ENCODE results near the gene YDJC. TPM values are rescaled to one million over a fixed set of nuclear protein-coding genes. Genes with fewer than 3 reads are reported as not detected.
"Not testable (repeated sequence)": the region's sequence is repeated elsewhere in the genome, so short reads cannot be mapped to it uniquely, and the experiment has no call there.

The YDJC gene
- total and polyA plus RNA-seq, 12 donors, result 2.5 to 36.2 (median 19.5) TPM

GRCh38 chr22:21621025-21621424 is 8.8 kb downstream of the YDJC start:
- Histone ChIP-seq H3K27me3 (no peaks in the 10 kb centered on the region), H3K36me3 (replicated peaks in 1 of 2) (peaks cover 0 to 5% of the 10 kb centered on the region in 2 donors), H3K27ac (no peak overlapping the region), H3K9me3 (replicated peaks in 1 of 3) (no peaks in the 10 kb centered on the region), H3K4me3 (no peak overlapping the region), H3K4me1 (replicated peaks in 1 of 2) (peaks cover 0 to 6% of the 10 kb centered on the region in 2 donors)
- intact Hi-C loops (cut with DNase I), result no loop called here
- WGBS, 4 donors, result 90 to 97% (median 93%) methylated on average over 3 of the region's 3 CpGs
- DNase-seq, result no peak
- TF ChIP-seq CTCF (IDR thresholded peaks at IDR 0.05) (no peak), POLR2A (IDR thresholded peaks at IDR 0.05) (no peak)

DNA sequence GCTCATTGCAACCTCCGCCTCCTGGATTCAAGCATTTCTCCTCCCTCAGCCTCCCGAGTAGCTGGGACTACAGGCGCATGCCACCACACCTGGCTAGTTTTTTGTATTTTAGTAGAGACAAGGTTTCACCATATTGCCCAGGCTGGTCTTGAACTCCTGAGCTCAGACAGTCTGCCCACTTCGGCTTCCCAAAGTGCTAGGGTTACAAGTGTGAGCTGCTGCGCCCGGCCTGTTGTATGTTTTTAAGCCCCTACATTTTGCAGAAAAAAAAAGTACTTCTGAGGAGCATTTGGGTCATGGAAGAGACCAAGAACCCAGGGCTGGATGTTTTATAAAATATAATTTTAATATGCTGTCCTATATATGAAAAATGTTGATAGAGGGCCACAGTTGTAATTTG is 12.5 kb downstream of the YDJC start:
- H3K27me3 ChIP-seq; intact Hi-C loops (cut with DNase I); DNase-seq; H3K4me3 ChIP-seq; H3K27ac ChIP-seq; H3K9me3 ChIP-seq (replicated peaks in 1 of 3); H3K4me1 ChIP-seq (replicated peaks in 1 of 2): not testable (repeated sequence)
- WGBS, 4 donors, result 96 to 98% (median 98%) methylated on average over 6 of the region's 6 CpGs
- peaks cover 0 to 10% of the 10 kb centered on the region in 2 donors for H3K36me3 ChIP-seq (replicated peaks in 1 of 2)

GRCh38 chr22:21615731-21616130 is 14.1 kb downstream of the YDJC start:
- peaks cover 0 to 25% of the 10 kb centered on the region in 2 donors for H3K36me3 ChIP-seq (replicated peaks in 1 of 2)
- 76 to 83% (median 78%) methylated on average over 4 of the region's 4 CpGs for WGBS, 4 donors

DNA sequence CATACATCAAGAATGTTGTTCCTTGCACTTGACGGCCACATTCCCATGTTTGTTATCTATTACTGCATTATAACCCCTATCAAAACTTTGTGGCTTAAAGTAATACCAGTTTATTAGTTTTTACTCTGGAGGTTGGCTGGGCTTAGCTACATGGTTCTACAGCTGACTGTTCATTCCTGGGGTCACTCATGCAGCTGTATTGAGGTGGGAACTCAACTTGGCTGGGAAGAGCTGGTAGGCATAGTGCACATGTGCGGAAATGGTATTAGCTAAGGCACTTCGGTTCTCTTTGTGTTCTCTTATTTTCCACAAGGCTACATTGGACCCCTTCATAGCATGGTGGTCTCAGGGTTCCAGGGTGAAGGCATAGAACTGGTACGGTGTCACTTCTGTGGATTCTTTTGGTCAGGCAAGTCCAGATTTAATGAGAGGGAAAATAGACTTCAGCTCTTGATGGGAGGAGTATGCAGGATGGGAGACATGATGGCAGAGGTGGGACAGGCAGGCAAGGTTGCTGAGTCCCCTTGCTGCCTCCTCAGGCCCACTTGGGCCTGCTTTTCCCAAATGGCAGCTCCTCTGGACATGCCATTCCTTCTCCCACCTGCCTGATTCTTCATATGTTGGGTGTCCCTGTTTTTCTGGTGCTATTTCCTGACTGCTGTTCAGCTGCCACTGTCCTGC is 16.1 kb downstream of the YDJC start:
- intact Hi-C loops (cut with DNase I), result no loop called here
- WGBS, 4 donors, result 85 to 94% (median 89%) methylated on average over 4 of the region's 4 CpGs
- no peak overlapping the region for H3K27ac ChIP-seq
- peaks cover 0 to 29% of the 10 kb centered on the region in 2 donors for H3K36me3 ChIP-seq (replicated peaks in 1 of 2)
- no peak for TF ChIP-seq CTCF (IDR thresholded peaks at IDR 0.05)
- no peak for TF ChIP-seq POLR2A (IDR thresholded peaks at IDR 0.05)
- no peaks in the 10 kb centered on the region for H3K4me1 ChIP-seq (replicated peaks in 1 of 2)
- no peak overlapping the region for H3K4me3 ChIP-seq
- H3K27me3 ChIP-seq, result no peaks in the 10 kb centered on the region
- DNase-seq, result no peak
- no peaks in the 10 kb centered on the region for H3K9me3 ChIP-seq (replicated peaks in 1 of 3)

More at GRCh38 chr22:21615731-21616130, 14.1 kb downstream of the YDJC start:
- H3K27me3 ChIP-seq, result no peaks in the 10 kb centered on the region
- H3K9me3 ChIP-seq (replicated peaks in 1 of 3), result no peaks in the 10 kb centered on the region
- no peak for TF ChIP-seq POLR2A (IDR thresholded peaks at IDR 0.05)
- no peak for TF ChIP-seq CTCF (IDR thresholded peaks at IDR 0.05)
- no peak overlapping the region for H3K4me3 ChIP-seq
- intact Hi-C loops (cut with DNase I), result no loop called here
- H3K4me1 ChIP-seq (replicated peaks in 1 of 2), result no peaks in the 10 kb centered on the region
- DNase-seq, result no peak
- no peak overlapping the region for H3K27ac ChIP-seq

- Histone ChIP-seq H3K36me3 (replicated peaks in 1 of 2) (peaks cover 0 to 29% of the 10 kb centered on the region in 2 donors), H3K4me3 (no peak overlapping the region), H3K27me3 (no peaks in the 10 kb centered on the region), H3K27ac (no peak overlapping the region), H3K4me1 (replicated peaks in 1 of 2) (no peaks in the 10 kb centered on the region), H3K9me3 (replicated peaks in 1 of 3) (no peaks in the 10 kb centered on the region)
- DNase-seq, result no peak
- intact Hi-C loops (cut with DNase I), result no loop called here
- TF ChIP-seq POLR2A (IDR thresholded peaks at IDR 0.05), result no peak
- TF ChIP-seq CTCF (IDR thresholded peaks at IDR 0.05), result no peak
- 84 to 94% (median 90%) methylated on average over 3 to 7 of the region's 7 CpGs for WGBS, 4 donors
Observed at GRCh38 chr22:21612858-21613257, 17.0 kb downstream of the YDJC start.
